ENCODE measurements around the gene TMEM185A.
"Not testable (repeated sequence)": the region's sequence is repeated elsewhere in the genome, so short reads cannot be mapped to it uniquely, and the experiment has no call there.

TMEM185A gene

DNA sequence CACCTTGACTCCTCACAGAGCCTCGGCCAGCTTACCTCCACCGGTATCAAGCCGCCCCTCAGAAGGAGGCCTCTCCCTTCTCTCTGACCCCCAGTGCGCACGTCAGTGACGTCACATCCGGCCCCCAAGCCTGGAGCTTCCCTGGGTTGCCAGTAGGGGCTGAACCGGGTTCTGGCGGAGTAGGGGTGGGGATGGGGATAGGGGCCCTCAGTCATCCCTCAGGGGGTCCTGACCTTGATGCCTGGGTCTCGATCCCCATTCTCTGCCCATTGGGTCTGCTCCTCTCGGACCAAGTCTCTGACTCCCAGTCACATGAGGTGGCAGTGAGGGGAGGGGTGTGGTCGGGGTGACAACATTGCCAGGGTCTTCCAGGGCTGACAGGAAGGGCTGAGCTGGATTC lies 44.2 kb downstream of the TMEM185A start, which contains the start of gene MAGEA9B:
Gene MAGEA9B, minus strand, starts transcription at position 101 of the 400 bp plus-strand sequence. CDS start 4,280 bp downstream, outside the sequence.
- H2AFZ ChIP-seq (ENCODE audit: low read length, unreplicated experiment); H3K4me1 ChIP-seq (ENCODE audit: control insufficient read depth, insufficient read depth, low read length, unreplicated experiment); H3K27me3 ChIP-seq (ENCODE audit: insufficient read depth, low read length); H3K4me3 ChIP-seq (ENCODE audit: low read depth, low read length); H3K27ac ChIP-seq (ENCODE audit: low read depth, low read length); H3K36me3 ChIP-seq (ENCODE audit: insufficient read depth, low read length); H3K79me2 ChIP-seq (ENCODE audit: control insufficient read depth, insufficient read depth, low read length, unreplicated experiment): not testable (repeated sequence)

DNA sequence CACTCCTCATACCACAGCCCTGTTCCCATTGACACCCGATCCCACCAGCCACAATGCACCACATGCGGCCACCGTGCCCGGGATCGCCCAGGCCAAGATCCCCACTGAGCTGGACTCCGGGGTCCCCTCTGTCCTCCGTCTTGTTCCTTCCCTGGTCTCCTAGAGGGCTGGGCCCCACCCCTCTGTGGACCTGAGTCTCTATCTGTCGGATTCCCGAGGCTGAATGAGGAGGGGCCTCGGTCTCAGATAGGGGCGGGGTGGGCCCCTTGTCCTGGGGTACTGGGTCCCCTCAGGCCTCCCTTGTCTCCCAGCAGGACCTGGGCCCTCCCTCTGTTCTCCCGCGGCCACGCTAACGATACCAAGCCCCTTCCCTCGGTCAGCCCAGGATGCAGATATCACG lies 46.0 kb downstream of the TMEM185A start:
- not testable (repeated sequence) for H3K36me3 ChIP-seq (ENCODE audit: insufficient read depth, low read length); H3K27ac ChIP-seq (ENCODE audit: low read depth, low read length); H3K4me1 ChIP-seq (ENCODE audit: control insufficient read depth, insufficient read depth, low read length, unreplicated experiment); H3K27me3 ChIP-seq (ENCODE audit: insufficient read depth, low read length); H3K79me2 ChIP-seq (ENCODE audit: control insufficient read depth, insufficient read depth, low read length, unreplicated experiment); H3K4me3 ChIP-seq (ENCODE audit: low read depth, low read length); H2AFZ ChIP-seq (ENCODE audit: low read length, unreplicated experiment)

DNA sequence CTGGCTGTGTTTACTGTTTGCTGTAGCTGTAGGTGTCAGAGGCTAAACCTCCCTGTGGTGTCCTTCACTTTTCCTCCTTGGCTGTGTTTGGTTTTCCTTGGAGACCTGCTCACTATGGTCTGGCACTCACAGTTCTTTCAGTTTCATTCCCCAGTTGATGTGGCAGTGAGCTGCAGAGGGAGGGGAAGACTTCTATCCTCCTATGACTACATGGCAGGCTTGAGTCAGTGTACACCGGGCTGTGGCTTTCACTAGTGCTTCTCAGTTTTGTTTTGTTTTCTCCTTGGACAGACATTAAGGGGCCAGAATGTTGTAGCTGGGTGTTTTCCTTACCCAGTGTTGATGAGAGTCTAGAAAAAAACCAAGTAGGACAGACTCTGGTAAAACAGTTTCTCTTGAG lies 58.1 kb downstream of the TMEM185A start:
- H3K36me3 ChIP-seq (ENCODE audit: insufficient read depth, low read length); H3K4me3 ChIP-seq (ENCODE audit: low read depth, low read length); H2AFZ ChIP-seq (ENCODE audit: low read length, unreplicated experiment); H3K27me3 ChIP-seq (ENCODE audit: insufficient read depth, low read length); H3K27ac ChIP-seq (ENCODE audit: low read depth, low read length); H3K79me2 ChIP-seq (ENCODE audit: control insufficient read depth, insufficient read depth, low read length, unreplicated experiment); H3K4me1 ChIP-seq (ENCODE audit: control insufficient read depth, insufficient read depth, low read length, unreplicated experiment): not testable (repeated sequence)

DNA sequence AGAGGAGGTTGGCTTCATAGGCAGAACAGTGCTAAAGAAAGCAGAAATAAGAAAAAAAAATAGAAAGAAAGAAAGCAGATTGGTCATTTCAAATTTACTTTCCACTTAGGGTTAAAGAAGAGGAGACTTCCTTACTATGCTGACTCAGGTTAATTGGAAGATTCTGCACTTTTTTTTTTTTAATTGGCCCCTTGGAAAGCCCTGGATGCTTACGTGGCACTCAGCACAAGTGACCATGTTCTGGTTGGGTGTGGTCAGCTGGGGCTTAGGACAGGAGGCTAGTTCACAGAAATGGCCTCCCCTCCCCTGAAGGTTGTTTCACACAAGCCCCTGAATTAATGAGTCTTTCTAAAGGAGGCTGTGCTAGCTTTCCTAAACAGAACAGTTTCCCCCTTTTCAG lies 58.8 kb downstream of the TMEM185A start:
- no peaks in the 10 kb centered on the region for H3K36me3 ChIP-seq (ENCODE audit: insufficient read depth, low read length)
- no peak overlapping the region for H3K4me3 ChIP-seq (ENCODE audit: low read depth, low read length)
- H3K27me3 ChIP-seq (ENCODE audit: insufficient read depth, low read length), result no peaks in the 10 kb centered on the region
- no peaks in the 10 kb centered on the region for H3K79me2 ChIP-seq (ENCODE audit: control insufficient read depth, insufficient read depth, low read length, unreplicated experiment)
- peaks cover 4% of the 10 kb centered on the region for H3K4me1 ChIP-seq (ENCODE audit: control insufficient read depth, insufficient read depth, low read length, unreplicated experiment)
- no peak overlapping the region for H2AFZ ChIP-seq (ENCODE audit: low read length, unreplicated experiment)
- no peak overlapping the region for H3K27ac ChIP-seq (ENCODE audit: low read depth, low read length)

DNA sequence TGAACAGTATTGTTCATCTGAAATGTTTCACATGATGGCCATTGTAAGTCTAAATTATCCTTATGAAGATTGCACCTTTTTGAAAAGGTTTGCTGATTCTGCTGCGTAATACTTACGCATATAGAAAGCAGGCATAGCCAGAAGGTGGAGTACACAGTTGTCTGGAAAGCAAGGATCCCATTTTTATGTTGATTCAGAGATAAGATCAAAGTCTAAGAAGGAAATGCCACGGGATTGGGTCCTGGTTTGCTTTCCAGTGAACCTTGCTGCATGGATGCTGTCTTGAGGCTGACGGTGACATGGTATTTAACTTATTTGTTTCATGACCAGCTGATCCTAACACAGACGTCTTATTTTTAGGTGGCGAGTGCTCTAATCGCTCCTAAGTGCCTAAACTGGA lies 59.8 kb downstream of the TMEM185A start:
- Histone ChIP-seq H2AFZ (ENCODE audit: low read length, unreplicated experiment) (no peak overlapping the region), H3K27me3 (ENCODE audit: insufficient read depth, low read length) (no peaks in the 10 kb centered on the region), H3K27ac (ENCODE audit: low read depth, low read length) (no peak overlapping the region), H3K4me1 (ENCODE audit: control insufficient read depth, insufficient read depth, low read length, unreplicated experiment) (peaks cover 4% of the 10 kb centered on the region), H3K36me3 (ENCODE audit: insufficient read depth, low read length) (no peaks in the 10 kb centered on the region), H3K4me3 (ENCODE audit: low read depth, low read length) (no peak overlapping the region), H3K79me2 (ENCODE audit: control insufficient read depth, insufficient read depth, low read length, unreplicated experiment) (no peaks in the 10 kb centered on the region)

GRCh38 chrX:149570668-149571067 lies 60.9 kb downstream of the TMEM185A start:
- Histone ChIP-seq H3K4me1 (ENCODE audit: control insufficient read depth, insufficient read depth, low read length, unreplicated experiment) (peaks cover 4% of the 10 kb centered on the region), H3K79me2 (ENCODE audit: control insufficient read depth, insufficient read depth, low read length, unreplicated experiment) (no peaks in the 10 kb centered on the region), H3K27ac (ENCODE audit: low read depth, low read length) (no peak overlapping the region), H2AFZ (ENCODE audit: low read length, unreplicated experiment) (no peak overlapping the region), H3K27me3 (ENCODE audit: insufficient read depth, low read length) (no peaks in the 10 kb centered on the region), H3K4me3 (ENCODE audit: low read depth, low read length) (no peak overlapping the region), H3K36me3 (ENCODE audit: insufficient read depth, low read length) (no peaks in the 10 kb centered on the region)

DNA sequence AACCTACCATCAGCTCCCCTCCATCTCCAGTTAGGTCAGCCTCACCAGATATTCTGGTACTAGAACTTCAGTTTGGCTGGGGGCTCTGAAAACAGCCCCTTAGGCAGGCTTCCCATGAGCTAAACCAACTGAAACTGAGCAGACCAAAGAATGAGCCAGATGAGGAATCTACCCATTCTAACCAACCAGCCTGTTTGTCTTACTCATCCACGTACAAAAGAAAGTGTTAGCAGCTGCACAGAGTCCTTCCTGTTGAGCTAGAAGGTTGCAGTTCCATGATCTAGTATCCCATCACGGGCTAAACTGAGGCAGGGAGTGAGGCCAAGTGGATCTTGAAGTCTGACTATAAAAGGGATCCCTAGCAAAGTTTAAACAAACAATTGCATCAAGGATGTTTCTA lies 61.8 kb downstream of the TMEM185A start:
- H3K4me1 ChIP-seq (ENCODE audit: control insufficient read depth, insufficient read depth, low read length, unreplicated experiment), result peaks cover 4% of the 10 kb centered on the region
- no peaks in the 10 kb centered on the region for H3K36me3 ChIP-seq (ENCODE audit: insufficient read depth, low read length)
- H3K79me2 ChIP-seq (ENCODE audit: control insufficient read depth, insufficient read depth, low read length, unreplicated experiment), result no peaks in the 10 kb centered on the region
- no peak overlapping the region for H3K4me3 ChIP-seq (ENCODE audit: low read depth, low read length)
- H2AFZ ChIP-seq (ENCODE audit: low read length, unreplicated experiment), result no peak overlapping the region
- H3K27ac ChIP-seq (ENCODE audit: low read depth, low read length), result no peak overlapping the region
- no peaks in the 10 kb centered on the region for H3K27me3 ChIP-seq (ENCODE audit: insufficient read depth, low read length)

GRCh38 chrX:149568701-149569296 lies 62.8 kb downstream of the TMEM185A start:
- Histone ChIP-seq H2AFZ (ENCODE audit: low read length, unreplicated experiment) (no peak overlapping the region), H3K4me1 (ENCODE audit: control insufficient read depth, insufficient read depth, low read length, unreplicated experiment) (peaks cover 4% of the 10 kb centered on the region), H3K79me2 (ENCODE audit: control insufficient read depth, insufficient read depth, low read length, unreplicated experiment) (no peaks in the 10 kb centered on the region), H3K27ac (ENCODE audit: low read depth, low read length) (no peak overlapping the region), H3K4me3 (ENCODE audit: low read depth, low read length) (no peak overlapping the region), H3K27me3 (ENCODE audit: insufficient read depth, low read length) (no peaks in the 10 kb centered on the region), H3K36me3 (ENCODE audit: insufficient read depth, low read length) (no peaks in the 10 kb centered on the region)

DNA sequence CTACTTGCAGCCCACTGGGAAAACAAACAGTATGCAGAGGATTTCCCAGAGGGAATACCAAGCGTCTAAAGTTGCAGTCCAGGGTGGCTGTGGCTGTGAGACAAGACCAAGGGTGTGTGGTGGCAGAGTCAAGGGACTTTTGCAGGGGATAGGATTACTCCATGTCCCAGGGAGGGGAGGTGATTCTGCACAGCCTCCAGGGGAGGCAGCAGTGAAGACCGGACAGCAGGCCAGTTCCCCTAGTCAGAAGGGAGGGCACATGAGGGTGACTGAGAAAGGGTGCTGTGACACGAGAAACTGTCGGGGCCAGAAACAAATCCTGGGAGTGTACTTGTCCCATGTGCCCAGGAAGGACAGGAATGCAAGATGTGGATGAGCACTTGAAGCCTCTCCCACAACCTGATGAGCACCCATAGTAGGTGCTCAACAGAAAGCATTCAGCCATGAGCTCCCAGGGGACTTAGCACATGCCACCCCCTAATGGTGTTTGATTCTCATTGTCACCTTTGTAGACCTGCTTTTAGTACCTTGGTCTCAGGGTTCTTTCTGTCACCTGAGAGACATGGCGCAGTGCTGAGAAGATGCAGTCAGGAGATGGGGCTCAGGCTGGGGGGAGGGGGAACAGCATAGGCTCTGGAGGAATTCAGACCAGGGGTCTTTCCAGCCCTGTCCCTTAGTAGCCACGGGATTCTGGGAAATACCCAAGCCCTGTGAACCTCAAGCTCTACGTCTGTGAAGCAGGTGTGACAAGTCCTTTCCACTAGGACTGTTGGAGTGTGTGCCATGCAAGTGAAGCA lies 63.8 kb downstream of the TMEM185A start:
- Histone ChIP-seq H3K4me1 (ENCODE audit: control insufficient read depth, insufficient read depth, low read length, unreplicated experiment) (peaks cover 2% of the 10 kb centered on the region), H2AFZ (ENCODE audit: low read length, unreplicated experiment) (no peak overlapping the region), H3K36me3 (ENCODE audit: insufficient read depth, low read length) (no peaks in the 10 kb centered on the region), H3K27me3 (ENCODE audit: insufficient read depth, low read length) (no peaks in the 10 kb centered on the region), H3K79me2 (ENCODE audit: control insufficient read depth, insufficient read depth, low read length, unreplicated experiment) (no peaks in the 10 kb centered on the region), H3K4me3 (ENCODE audit: low read depth, low read length) (no peak overlapping the region), H3K27ac (ENCODE audit: low read depth, low read length) (no peak overlapping the region)

- Histone ChIP-seq H2AFZ (ENCODE audit: low read length, unreplicated experiment) (no peak overlapping the region), H3K27ac (ENCODE audit: low read depth, low read length) (no peak overlapping the region), H3K27me3 (ENCODE audit: insufficient read depth, low read length) (no peaks in the 10 kb centered on the region), H3K4me1 (ENCODE audit: control insufficient read depth, insufficient read depth, low read length, unreplicated experiment) (no peaks in the 10 kb centered on the region), H3K4me3 (ENCODE audit: low read depth, low read length) (no peak overlapping the region), H3K36me3 (ENCODE audit: insufficient read depth, low read length) (no peaks in the 10 kb centered on the region), H3K79me2 (ENCODE audit: control insufficient read depth, insufficient read depth, low read length, unreplicated experiment) (no peaks in the 10 kb centered on the region)
Measured at GRCh38 chrX:149563359-149563758, 68.2 kb downstream of the TMEM185A start.

- H3K27ac ChIP-seq (ENCODE audit: low read depth, low read length); H3K79me2 ChIP-seq (ENCODE audit: control insufficient read depth, insufficient read depth, low read length, unreplicated experiment); H3K4me3 ChIP-seq (ENCODE audit: low read depth, low read length); H3K4me1 ChIP-seq (ENCODE audit: control insufficient read depth, insufficient read depth, low read length, unreplicated experiment); H3K27me3 ChIP-seq (ENCODE audit: insufficient read depth, low read length); H2AFZ ChIP-seq (ENCODE audit: low read length, unreplicated experiment); H3K36me3 ChIP-seq (ENCODE audit: insufficient read depth, low read length): not testable (repeated sequence)
Measured at GRCh38 chrX:149555251-149555650, 76.3 kb downstream of the TMEM185A start.

Measured in ACC112 (cell line).